Choroid plexus epithelial cell (primary cell): Measurements from ENCODE around the gene FIGN.

Source experiments
- DNase-seq: peaks from one replicate; pipeline ENCODE4 v3.0.0-alpha.2; 2010; ENCODE audit warnings: low read depth
- H3K4me3 ChIP-seq: 2 replicates; pipeline ENCODE4 v1.5.1; 2011; ENCODE audit warnings: low read depth, mild to moderate bottlenecking, control low read depth, low read length, moderate library complexity
- CTCF ChIP-seq: conservative IDR thresholded peaks from 2 replicates; pipeline ENCODE4 v1.5.1; 2011; ENCODE audit warnings: low read depth, mild to moderate bottlenecking, control low read depth, inconsistent platforms, low read length, moderate library complexity

The FIGN gene

GRCh38 chr2:163773276-163773675, 37.5 kb upstream of the FIGN start:
- TF ChIP-seq CTCF = no peak
- no peak for DNase-seq
- H3K4me3 ChIP-seq = no peak overlapping the region

DNA sequence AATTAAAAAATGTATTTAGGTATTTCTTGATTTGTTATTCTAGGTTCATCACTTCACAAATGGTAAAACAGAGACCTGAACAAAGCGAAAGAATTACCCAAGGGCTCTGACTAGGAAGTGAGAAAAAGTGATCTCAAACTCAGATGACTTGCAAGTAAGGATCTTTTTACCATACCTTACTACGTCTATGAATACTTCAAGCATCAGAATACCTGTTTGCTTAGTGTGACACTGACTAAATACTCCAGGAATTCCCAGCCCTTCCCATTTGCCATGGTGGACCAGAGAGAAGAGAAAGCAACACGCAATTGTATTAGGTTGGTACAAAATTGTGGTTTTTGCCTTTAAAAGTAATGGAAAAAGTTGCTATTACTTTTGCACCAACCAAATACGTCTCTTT, 35.8 kb upstream of the FIGN start:
- TF ChIP-seq CTCF = no peak
- no peak for DNase-seq
- no peak overlapping the region for H3K4me3 ChIP-seq

DNA sequence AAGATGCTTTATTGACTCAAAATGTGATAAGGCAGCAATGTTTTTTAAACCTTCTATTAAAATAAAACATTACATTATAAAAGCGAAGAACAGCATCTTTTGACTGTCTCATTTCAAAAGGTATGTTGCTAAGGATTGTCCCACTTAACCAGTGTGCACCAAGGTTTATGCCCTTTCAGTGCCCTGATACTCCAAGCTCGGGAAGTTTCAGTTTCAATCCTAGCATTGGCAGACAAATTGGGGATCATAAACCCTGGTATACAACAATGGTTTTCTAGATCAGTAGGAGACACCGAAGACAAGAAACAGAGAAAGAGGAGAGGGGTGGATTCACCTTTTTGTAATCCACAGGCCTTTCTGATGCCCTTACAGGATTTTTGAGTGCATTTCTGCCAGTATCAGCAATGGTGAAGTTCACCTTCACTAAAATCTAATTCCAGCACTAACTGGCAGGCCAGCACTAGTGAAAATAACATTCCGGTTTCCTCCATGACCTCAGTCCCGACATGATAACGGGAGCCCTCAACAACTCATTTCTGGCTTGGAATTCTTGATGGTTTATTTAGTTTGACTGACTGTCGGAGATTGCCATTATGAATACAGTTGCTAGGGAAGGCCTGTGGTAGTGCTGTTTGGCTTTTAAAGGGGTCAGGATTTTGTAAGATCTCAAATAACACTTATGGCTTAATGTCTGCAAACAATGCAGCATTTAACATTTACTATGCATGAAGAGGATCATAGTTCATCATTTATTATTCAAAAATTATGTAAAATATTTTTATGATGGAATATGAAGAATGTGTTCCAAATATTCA, 33.3 kb upstream of the FIGN start:
- DNase-seq = no peak
- TF ChIP-seq CTCF = no peak
- H3K4me3 ChIP-seq = no peak overlapping the region

DNA sequence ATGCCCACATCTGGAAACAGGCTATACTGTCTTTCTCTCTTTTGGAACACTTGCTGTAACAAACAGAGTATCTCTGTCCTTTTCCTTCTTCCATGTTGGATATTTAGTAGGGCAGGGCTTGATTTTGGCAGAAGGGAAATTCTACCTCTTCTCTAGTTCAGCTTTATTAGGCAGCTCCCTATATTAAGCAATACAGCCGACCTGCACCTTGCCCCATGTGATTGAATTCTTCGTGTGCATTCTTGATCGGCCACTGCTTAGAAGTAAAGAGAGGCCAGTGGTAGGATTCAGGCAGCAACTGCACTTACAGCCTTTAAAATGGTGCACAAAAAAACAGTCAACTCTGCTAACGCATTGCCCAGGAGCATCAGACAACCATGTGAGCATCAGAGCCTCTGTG, 31.3 kb upstream of the FIGN start:
- no peak overlapping the region for H3K4me3 ChIP-seq
- TF ChIP-seq CTCF = no peak
- no peak for DNase-seq

DNA sequence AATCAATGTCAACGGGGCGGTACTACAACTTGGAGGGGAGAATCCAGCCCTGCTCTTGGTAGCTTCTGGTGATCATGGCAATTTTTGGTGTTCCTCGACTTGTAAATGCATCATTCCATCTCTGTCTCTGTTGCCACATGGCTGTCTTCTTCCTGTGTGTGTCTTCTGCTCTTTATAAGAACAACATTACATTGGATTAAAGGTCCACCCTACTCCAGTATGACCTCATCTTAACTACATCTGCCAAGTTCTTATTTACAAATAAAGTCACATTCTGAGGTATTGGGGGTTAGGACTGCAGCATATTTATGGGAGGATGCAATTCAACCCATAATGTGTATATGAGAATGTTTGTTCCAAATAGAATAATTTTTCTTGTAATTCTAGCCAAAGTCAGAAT, 28.8 kb upstream of the FIGN start:
- no peak overlapping the region for H3K4me3 ChIP-seq
- no peak for DNase-seq
- no peak for TF ChIP-seq CTCF

GRCh38 chr2:163759013-163759412, 23.2 kb upstream of the FIGN start:
- DNase-seq = no peak
- no peak overlapping the region for H3K4me3 ChIP-seq
- TF ChIP-seq CTCF = no peak

DNA sequence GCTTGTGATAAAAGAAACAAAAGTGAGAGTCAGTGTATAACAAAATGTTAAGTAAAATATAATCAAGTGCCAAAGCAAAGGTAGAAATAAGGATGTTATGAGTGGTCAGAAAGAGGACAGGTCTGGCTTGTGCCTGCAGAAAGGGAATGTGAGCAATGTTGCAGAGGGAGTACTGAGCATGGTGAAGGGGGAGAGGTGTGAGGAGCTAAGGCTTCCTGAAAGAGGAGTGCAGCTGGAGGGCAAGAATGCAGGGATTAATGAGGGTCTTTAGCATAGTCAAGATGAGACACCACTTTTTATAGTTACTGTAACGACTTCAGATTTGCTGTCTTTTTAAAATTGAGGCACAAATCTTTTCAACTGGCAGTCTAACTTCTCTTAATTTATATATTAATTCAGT, 22.0 kb upstream of the FIGN start:
- no peak for TF ChIP-seq CTCF

More for the DNA sequence above, 22.0 kb upstream of the FIGN start:
- DNase-seq = no peak
- H3K4me3 ChIP-seq = no peak overlapping the region
